ENCODE results near the gene KLHL42. TPM values are rescaled to one million over a fixed set of nuclear protein-coding genes. Genes with fewer than 3 reads are reported as not detected.

The KLHL42 gene
- total and polyA plus RNA-seq, 2 experiments from 2014 or later, result 7.6 to 33.2 TPM

GRCh38 chr12:27780612-27781408, 777 bp downstream of the KLHL42 start (continued):
- TF ChIP-seq CTCF (conservative IDR thresholded peaks at IDR 0.05; ENCODE audit: low read depth in 2 of 2) (no peak), ETS1 (IDR thresholded peaks at IDR 0.05) (no peak), NANOG (IDR thresholded peaks at IDR 0.05; ENCODE audit: borderline replicate concordance) (no peak), ZNF331 (CRISPR knock-in tag; IDR thresholded peaks at IDR 0.05; ENCODE audit: low read depth) (no peak), POLR2AphosphoS5 (IDR thresholded peaks at IDR 0.05; ENCODE audit: low read depth) (no peak; the same call in 1 of the 2 replicates), ZNF114 (CRISPR knock-in tag; IDR thresholded peaks at IDR 0.05) (no peak), REST (IDR thresholded peaks at IDR 0.05; ENCODE audit: unreplicated experiment) (no peak), EZH2phosphoT487 (IDR thresholded peaks at IDR 0.05; ENCODE audit: unreplicated experiment) (no peak)

- no peaks in the 10 kb centered on the region for H4K20me1 ChIP-seq (replicated peaks; ENCODE audit: insufficient read depth)
- ATAC-seq (peak; percentile 5; the same call in 1 of the 3 replicates), DNase-seq (ENCODE audit: low spot score) (peak; percentile 23)
- H3K4me1 ChIP-seq (ENCODE audit: insufficient read depth), result peaks cover 36% of the 10 kb centered on the region
- Mint-ChIP-seq H3K4me1 (peaks cover 46% of the 10 kb centered on the region), H3K9me3 (no peaks in the 10 kb centered on the region), H3K4me3 (peak overlapping the region; percentile 79), H3K27me3 (ENCODE audit: insufficient read depth, low read depth, poor library complexity) (peaks cover 11% of the 10 kb centered on the region), H3K27ac (0 out of 2 replicates have a peak overlapping the region, but pooled peaks have one; percentile 18), H3K36me3 (ENCODE audit: low read depth) (peaks cover 29% of the 10 kb centered on the region)
- H3K79me2 ChIP-seq (replicated peaks; ENCODE audit: insufficient read depth), result peaks cover 60% of the 10 kb centered on the region
- no peaks in the 10 kb centered on the region for H3K27me3 ChIP-seq (ENCODE audit: insufficient read depth)
- H3K4me2 ChIP-seq, result peak overlapping the region; percentile 97
- H3K27ac ChIP-seq (ENCODE audit: low read depth), result 0 out of 2 replicates have a peak overlapping the region, but pooled peaks have one; percentile 26
- no peaks in the 10 kb centered on the region for H3K36me3 ChIP-seq (ENCODE audit: insufficient read depth)
- no peaks in the 10 kb centered on the region for H3K9me2 ChIP-seq (ENCODE audit: insufficient read depth)
- no peak overlapping the region for H2AFZ ChIP-seq
- no peaks in the 10 kb centered on the region for H3F3A ChIP-seq (replicated peaks; ENCODE audit: low read depth)
- H3K4me3 ChIP-seq, result peak overlapping the region; percentile 80
- no peak for TF ChIP-seq POLR2AphosphoS5 (IDR thresholded peaks at IDR 0.05; ENCODE audit: low read depth)
- TF ChIP-seq ZNF331 (CRISPR knock-in tag; IDR thresholded peaks at IDR 0.05; ENCODE audit: low read depth), result no peak
- TF ChIP-seq ZNF462 (CRISPR knock-in tag; IDR thresholded peaks at IDR 0.05), result no peak
- TF ChIP-seq STAT1 (IDR thresholded peaks at IDR 0.05; ENCODE audit: unreplicated experiment), result no peak
- TF ChIP-seq EZH2phosphoT487 (IDR thresholded peaks at IDR 0.05; ENCODE audit: unreplicated experiment), result no peak
These were observed 1.6 kb downstream of the KLHL42 start for GRCh38 chr12:27781680-27782079.

All from GM23338 (cell line).